ENCODE results near the gene OR2T27.

OR2T27 gene

DNA sequence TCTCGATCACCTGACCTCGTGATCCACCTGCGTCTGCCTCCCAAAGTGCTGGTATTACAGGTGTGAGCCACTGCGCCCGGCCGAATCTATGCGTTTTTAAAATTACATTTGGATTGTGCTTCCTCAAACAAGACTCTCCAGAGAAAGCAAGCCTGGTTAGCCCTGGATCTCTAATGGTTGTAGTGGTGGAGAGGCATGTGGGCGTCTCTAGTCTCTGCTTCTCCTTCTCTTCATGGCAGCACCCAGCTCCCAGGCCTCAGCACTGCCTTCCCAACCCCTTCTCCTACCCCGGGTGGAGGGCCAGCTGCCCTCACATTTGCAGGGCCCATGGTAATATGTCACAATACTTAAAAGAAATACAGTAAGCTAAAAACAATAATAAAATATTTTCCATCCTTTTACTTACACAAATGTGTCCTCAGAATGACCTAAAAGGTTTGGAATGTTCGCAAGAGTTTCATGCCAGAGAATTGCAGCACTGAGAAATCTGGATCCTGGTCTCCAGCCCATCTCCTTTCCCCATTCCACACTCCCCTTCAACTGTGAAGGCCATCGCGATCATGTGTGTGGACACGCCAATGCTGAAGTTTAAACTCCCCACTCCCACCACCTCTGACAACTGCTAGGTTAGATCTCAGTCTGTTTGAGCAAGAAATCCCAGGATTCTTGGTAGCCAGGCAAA, 40.3 kb upstream of the OR2T27 start:
- no peaks in the 10 kb centered on the region for H3K9me2 ChIP-seq (replicated peaks; ENCODE audit: control insufficient read depth, low read length)
- H4K20me1 ChIP-seq (ENCODE audit: control insufficient read depth, insufficient read depth, low read depth, low read length) = no peaks in the 10 kb centered on the region
- TF ChIP-seq, protein P1, sequence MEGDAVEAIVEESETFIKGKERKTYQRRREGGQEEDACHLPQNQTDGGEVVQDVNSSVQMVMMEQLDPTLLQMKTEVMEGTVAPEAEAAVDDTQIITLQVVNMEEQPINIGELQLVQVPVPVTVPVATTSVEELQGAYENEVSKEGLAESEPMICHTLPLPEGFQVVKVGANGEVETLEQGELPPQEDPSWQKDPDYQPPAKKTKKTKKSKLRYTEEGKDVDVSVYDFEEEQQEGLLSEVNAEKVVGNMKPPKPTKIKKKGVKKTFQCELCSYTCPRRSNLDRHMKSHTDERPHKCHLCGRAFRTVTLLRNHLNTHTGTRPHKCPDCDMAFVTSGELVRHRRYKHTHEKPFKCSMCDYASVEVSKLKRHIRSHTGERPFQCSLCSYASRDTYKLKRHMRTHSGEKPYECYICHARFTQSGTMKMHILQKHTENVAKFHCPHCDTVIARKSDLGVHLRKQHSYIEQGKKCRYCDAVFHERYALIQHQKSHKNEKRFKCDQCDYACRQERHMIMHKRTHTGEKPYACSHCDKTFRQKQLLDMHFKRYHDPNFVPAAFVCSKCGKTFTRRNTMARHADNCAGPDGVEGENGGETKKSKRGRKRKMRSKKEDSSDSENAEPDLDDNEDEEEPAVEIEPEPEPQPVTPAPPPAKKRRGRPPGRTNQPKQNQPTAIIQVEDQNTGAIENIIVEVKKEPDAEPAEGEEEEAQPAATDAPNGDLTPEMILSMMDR (IDR thresholded peaks at IDR 0.05; ENCODE audit: low read depth, low read length, poor library complexity, severe bottlenecking) = no peak
- no peak for TF ChIP-seq EZH2phosphoT487 (IDR thresholded peaks at IDR 0.05; ENCODE audit: borderline replicate concordance, low read length)
- no peaks in the 10 kb centered on the region for H3K36me3 ChIP-seq (ENCODE audit: control insufficient read depth, low read length)
- H3F3A ChIP-seq (ENCODE audit: control insufficient read depth, insufficient read depth) = no peaks in the 10 kb centered on the region
- no peak overlapping the region for H3K4me2 ChIP-seq (ENCODE audit: low read length)
- peaks cover 9% of the 10 kb centered on the region; the same call in 1 of the 2 replicates for H3K27me3 ChIP-seq (ENCODE audit: control insufficient read depth, low read length)
- no peak overlapping the region for H3K27ac ChIP-seq (ENCODE audit: low read depth, low read length)
- peaks cover 8% of the 10 kb centered on the region; the same call in 1 of the 2 replicates for H3K4me1 ChIP-seq (ENCODE audit: control insufficient read depth, low read length)
- no peaks in the 10 kb centered on the region for H3K9me3 ChIP-seq (ENCODE audit: control insufficient read depth, insufficient read depth, low read length)
- H3K4me3 ChIP-seq (ENCODE audit: low read length) = no peak overlapping the region
- H3K79me2 ChIP-seq (ENCODE audit: control insufficient read depth, low read length) = no peaks in the 10 kb centered on the region

- no peak overlapping the region for H3K27ac ChIP-seq (ENCODE audit: low read depth, low read length)
- peaks cover 3% of the 10 kb centered on the region; the same call in 1 of the 2 replicates for H3K4me1 ChIP-seq (ENCODE audit: control insufficient read depth, low read length)
- peaks cover 8% of the 10 kb centered on the region for H3K27me3 ChIP-seq (ENCODE audit: control insufficient read depth, low read length)
- no peaks in the 10 kb centered on the region for H4K20me1 ChIP-seq (ENCODE audit: control insufficient read depth, insufficient read depth, low read depth, low read length)
- no peaks in the 10 kb centered on the region for H3K9me3 ChIP-seq (ENCODE audit: control insufficient read depth, insufficient read depth, low read length)
- no peaks in the 10 kb centered on the region for H3K36me3 ChIP-seq (ENCODE audit: control insufficient read depth, low read length)
- no peaks in the 10 kb centered on the region for H3K79me2 ChIP-seq (ENCODE audit: control insufficient read depth, low read length)
- no peaks in the 10 kb centered on the region for H3F3A ChIP-seq (ENCODE audit: control insufficient read depth, insufficient read depth)
- H3K4me3 ChIP-seq (ENCODE audit: low read length) = no peak overlapping the region
- TF ChIP-seq EZH2phosphoT487 (IDR thresholded peaks at IDR 0.05; ENCODE audit: borderline replicate concordance, low read length) = no peak
- TF ChIP-seq, protein P1 (IDR thresholded peaks at IDR 0.05; ENCODE audit: low read depth, low read length, poor library complexity, severe bottlenecking) = no peak
- no peak overlapping the region for H3K4me2 ChIP-seq (ENCODE audit: low read length)
- no peaks in the 10 kb centered on the region for H3K9me2 ChIP-seq (replicated peaks; ENCODE audit: control insufficient read depth, low read length)
Measured at GRCh38 chr1:248691567-248692155, 36.3 kb upstream of the OR2T27 start.

DNA sequence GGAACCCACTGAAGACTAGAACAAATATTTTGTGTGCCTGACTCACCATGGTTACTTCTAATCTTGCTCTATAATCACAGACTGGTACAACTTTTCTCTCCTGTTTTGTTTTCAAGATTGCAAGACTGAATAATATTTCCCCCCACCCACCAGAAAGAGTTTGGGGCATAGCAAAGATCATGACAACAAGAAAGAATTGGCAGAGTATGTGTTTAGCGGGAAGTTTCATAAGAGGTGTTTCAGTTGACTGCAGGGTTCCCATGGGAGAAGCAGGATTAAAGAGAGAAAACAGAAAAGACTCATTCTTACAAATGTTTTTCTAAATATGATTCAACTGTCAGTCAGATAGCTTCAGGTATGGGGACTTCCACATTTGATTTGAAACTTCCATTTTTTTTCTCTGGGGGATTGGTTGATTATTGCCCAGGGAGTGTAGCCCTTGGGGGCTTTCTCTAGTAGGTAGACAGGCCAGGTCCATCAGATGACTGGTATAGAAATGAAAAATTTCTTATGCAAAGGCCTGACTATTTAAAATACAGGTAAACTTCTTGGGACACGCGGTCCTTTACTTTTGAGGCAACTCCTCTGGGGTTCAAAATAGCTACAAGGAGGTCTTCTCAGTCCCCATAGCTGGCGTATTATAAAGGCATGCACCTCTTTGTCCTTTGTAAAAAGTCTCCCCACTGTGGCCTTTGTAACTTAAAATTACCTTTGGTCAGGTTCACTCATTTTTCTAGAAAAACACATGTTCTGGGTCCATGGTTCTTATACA, 33.4 kb upstream of the OR2T27 start:
- no peaks in the 10 kb centered on the region for H3K9me3 ChIP-seq (ENCODE audit: control insufficient read depth, insufficient read depth, low read length)
- H3K4me3 ChIP-seq (ENCODE audit: low read length) = no peak overlapping the region
- no peaks in the 10 kb centered on the region for H3F3A ChIP-seq (ENCODE audit: control insufficient read depth, insufficient read depth)
- no peaks in the 10 kb centered on the region for H4K20me1 ChIP-seq (ENCODE audit: control insufficient read depth, insufficient read depth, low read depth, low read length)
- no peaks in the 10 kb centered on the region for H3K36me3 ChIP-seq (ENCODE audit: control insufficient read depth, low read length)
- H3K9me2 ChIP-seq (replicated peaks; ENCODE audit: control insufficient read depth, low read length) = no peaks in the 10 kb centered on the region
- peaks cover 6% of the 10 kb centered on the region; the same call in 1 of the 2 replicates for H3K27me3 ChIP-seq (ENCODE audit: control insufficient read depth, low read length)
- no peaks in the 10 kb centered on the region for H3K79me2 ChIP-seq (ENCODE audit: control insufficient read depth, low read length)
- no peak overlapping the region for H3K4me2 ChIP-seq (ENCODE audit: low read length)
- H3K4me1 ChIP-seq (ENCODE audit: control insufficient read depth, low read length) = no peaks in the 10 kb centered on the region
- H3K27ac ChIP-seq (ENCODE audit: low read depth, low read length) = no peak overlapping the region
- TF ChIP-seq, protein P1 (IDR thresholded peaks at IDR 0.05; ENCODE audit: low read depth, low read length, poor library complexity, severe bottlenecking) = no peak
- no peak for TF ChIP-seq EZH2phosphoT487 (IDR thresholded peaks at IDR 0.05; ENCODE audit: borderline replicate concordance, low read length)
